ENCODE data around the gene PHF14. TPM values are rescaled to one million over a fixed set of nuclear protein-coding genes. Genes with fewer than 3 reads are reported as not detected.
A peak's percentile ranks its signal among the peaks of the same experiment; 100 is the strongest.

Gene PHF14
- total RNA-seq, 1 experiment from 2014 or later = 40.2 TPM

DNA sequence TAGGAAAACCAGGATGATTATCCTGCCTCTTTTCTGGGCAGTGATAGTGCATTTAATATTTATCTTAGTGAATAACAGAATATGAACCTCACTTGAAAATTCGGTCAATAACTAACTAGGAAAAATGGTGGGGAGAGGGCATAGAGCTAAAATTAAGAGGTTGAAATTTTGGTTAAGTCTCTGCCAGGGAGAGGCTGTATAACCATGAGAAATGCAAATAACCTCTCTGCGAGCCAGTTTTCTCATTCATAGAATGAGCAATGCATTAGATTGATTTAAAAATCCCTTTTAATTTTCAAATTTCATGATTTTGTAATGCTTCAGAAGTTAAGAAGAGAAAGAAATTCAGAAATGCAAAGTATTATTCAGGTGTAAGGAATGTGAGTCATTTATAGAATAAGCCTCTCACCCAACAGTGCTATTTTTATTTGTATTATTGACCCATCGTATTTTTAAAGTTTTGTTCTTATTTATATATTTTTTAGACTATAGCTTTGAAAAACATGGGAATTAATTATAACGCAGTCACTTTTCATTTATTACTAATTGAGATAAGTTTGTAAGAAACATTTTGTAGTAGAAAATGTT lies 104.7 kb downstream of the PHF14 start:
- intact Hi-C loops (cut with micrococcal nuclease; ENCODE audit: unreplicated experiment) = no loop called here
- Mint-ChIP-seq H3K36me3 (ENCODE audit: insufficient read depth, unreplicated experiment) (no peaks in the 10 kb centered on the region), H3K27me3 (ENCODE audit: unreplicated experiment) (no peaks in the 10 kb centered on the region), H3K4me1 (ENCODE audit: low read depth, unreplicated experiment) (peaks cover 8% of the 10 kb centered on the region), H3K9me3 (ENCODE audit: low read depth, unreplicated experiment) (peaks cover 5% of the 10 kb centered on the region), H3K27ac (ENCODE audit: unreplicated experiment) (no peak overlapping the region), H3K4me3 (ENCODE audit: low read depth, unreplicated experiment) (no peak overlapping the region)
- no peak for DNase-seq
- CTCF ChIA-PET = no interaction called here
- BruUV-seq (replicated peaks) = no TSS peak
- TF ChIP-seq, protein P1, sequence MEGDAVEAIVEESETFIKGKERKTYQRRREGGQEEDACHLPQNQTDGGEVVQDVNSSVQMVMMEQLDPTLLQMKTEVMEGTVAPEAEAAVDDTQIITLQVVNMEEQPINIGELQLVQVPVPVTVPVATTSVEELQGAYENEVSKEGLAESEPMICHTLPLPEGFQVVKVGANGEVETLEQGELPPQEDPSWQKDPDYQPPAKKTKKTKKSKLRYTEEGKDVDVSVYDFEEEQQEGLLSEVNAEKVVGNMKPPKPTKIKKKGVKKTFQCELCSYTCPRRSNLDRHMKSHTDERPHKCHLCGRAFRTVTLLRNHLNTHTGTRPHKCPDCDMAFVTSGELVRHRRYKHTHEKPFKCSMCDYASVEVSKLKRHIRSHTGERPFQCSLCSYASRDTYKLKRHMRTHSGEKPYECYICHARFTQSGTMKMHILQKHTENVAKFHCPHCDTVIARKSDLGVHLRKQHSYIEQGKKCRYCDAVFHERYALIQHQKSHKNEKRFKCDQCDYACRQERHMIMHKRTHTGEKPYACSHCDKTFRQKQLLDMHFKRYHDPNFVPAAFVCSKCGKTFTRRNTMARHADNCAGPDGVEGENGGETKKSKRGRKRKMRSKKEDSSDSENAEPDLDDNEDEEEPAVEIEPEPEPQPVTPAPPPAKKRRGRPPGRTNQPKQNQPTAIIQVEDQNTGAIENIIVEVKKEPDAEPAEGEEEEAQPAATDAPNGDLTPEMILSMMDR (IDR thresholded peaks at IDR 0.05; ENCODE audit: unreplicated experiment) = no peak

DNA sequence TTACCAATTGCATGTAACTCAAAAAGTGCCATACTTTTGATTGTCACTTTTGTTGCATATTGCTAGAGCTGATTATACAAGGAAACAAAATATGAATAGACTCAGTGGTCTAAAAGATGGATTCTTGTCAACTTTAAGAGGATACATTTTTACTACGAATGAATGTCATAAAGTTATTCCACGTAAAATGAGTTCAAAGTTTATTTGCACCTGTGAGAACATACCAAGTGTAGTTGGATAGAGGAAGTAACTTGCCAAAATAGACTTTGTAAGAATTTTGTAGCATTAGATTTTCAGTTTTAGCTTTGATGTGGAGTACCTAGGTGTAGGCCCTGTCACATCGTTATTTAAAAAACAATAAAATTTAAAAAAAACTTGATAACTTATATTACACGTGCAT lies 106.2 kb downstream of the PHF14 start:
- Mint-ChIP-seq H3K36me3 (ENCODE audit: insufficient read depth, unreplicated experiment) (no peaks in the 10 kb centered on the region), H3K9me3 (ENCODE audit: low read depth, unreplicated experiment) (peaks cover 5% of the 10 kb centered on the region), H3K27me3 (ENCODE audit: unreplicated experiment) (no peaks in the 10 kb centered on the region), H3K4me3 (ENCODE audit: low read depth, unreplicated experiment) (no peak overlapping the region), H3K27ac (ENCODE audit: unreplicated experiment) (no peak overlapping the region), H3K4me1 (ENCODE audit: low read depth, unreplicated experiment) (peaks cover 8% of the 10 kb centered on the region)
- BruUV-seq (replicated peaks) = no TSS peak
- intact Hi-C loops (cut with micrococcal nuclease; ENCODE audit: unreplicated experiment) = no loop called here
- TF ChIP-seq, protein P1 (IDR thresholded peaks at IDR 0.05; ENCODE audit: unreplicated experiment) = no peak
- CTCF ChIA-PET = interaction anchor here (0.5 kb wide), 1 partner anchor 169 kb away, joined by 4 read pairs; no protein-coding TSS in a partner anchor
- DNase-seq = no peak

DNA sequence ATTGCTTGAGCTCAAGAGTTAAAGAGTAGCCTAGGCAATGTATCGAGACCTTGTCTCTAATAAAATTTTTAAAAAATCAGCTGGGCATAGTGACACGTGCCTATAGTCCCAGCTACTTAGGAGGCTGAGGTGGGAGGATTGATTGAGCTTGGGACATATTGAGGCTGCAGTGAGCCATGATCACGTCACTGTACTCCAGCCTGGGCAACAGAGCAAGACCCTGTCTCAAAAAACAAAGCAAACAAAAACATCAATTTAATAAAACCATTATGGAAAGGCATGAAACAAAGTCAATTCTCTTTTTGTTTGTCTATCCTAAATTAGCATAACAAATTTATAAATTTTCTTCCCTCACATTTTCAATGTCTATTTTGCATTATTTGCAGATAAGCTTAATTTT lies 108.4 kb downstream of the PHF14 start:
- CTCF ChIA-PET = interaction anchor here (0.7 kb wide), 2 partner anchors 20 to 163 kb away, joined by 4 to 5 read pairs; no protein-coding TSS in a partner anchor
- peaks cover 5% of the 10 kb centered on the region for H3K9me3 Mint-ChIP-seq (ENCODE audit: low read depth, unreplicated experiment)
- DNase-seq = no peak
- H3K27me3 Mint-ChIP-seq (ENCODE audit: unreplicated experiment) = no peaks in the 10 kb centered on the region
- peaks cover 8% of the 10 kb centered on the region for H3K4me1 Mint-ChIP-seq (ENCODE audit: low read depth, unreplicated experiment)
- no peaks in the 10 kb centered on the region for H3K36me3 Mint-ChIP-seq (ENCODE audit: insufficient read depth, unreplicated experiment)
- H3K4me3 Mint-ChIP-seq (ENCODE audit: low read depth, unreplicated experiment) = no peak overlapping the region
- BruUV-seq (replicated peaks) = no TSS peak
- intact Hi-C loops (cut with micrococcal nuclease; ENCODE audit: unreplicated experiment) = no loop called here
- H3K27ac Mint-ChIP-seq (ENCODE audit: unreplicated experiment) = no peak overlapping the region
- TF ChIP-seq, protein P1 (IDR thresholded peaks at IDR 0.05; ENCODE audit: unreplicated experiment) = no peak

DNA sequence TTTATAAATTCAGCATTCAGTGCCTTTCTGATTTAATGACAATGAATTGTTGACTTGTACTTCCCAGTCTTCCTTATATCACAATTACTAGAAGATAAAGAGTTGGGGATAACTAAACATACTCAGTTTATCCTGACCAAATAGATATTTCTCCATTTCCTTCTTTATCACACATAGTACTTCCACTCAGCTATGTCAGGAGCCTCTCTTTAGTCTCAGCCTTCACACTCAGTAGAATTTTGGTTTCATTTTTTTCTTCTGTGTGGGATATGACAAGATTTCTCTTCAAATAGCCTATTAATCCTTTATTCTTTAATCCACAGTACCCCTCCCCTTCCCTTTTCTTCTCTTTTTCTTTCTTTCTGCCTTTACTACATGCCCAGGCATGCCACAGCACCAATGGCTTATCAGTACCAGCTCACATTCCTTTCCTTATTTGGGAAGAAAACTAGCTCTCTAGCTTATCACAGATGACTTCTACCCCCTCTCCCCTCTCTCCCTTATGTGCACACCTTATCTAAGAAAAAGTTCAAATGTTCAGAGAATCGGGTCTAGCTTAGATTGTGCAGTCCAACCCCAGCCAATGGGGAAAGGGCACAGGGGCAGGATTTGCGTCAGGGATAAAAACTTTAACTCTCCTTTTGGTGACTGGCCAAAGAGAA lies 109.0 kb downstream of the PHF14 start:
- Mint-ChIP-seq H3K4me1 (ENCODE audit: low read depth, unreplicated experiment) (peaks cover 8% of the 10 kb centered on the region), H3K27ac (ENCODE audit: unreplicated experiment) (peak overlapping the region; percentile 41), H3K27me3 (ENCODE audit: unreplicated experiment) (no peaks in the 10 kb centered on the region), H3K36me3 (ENCODE audit: insufficient read depth, unreplicated experiment) (no peaks in the 10 kb centered on the region), H3K9me3 (ENCODE audit: low read depth, unreplicated experiment) (peaks cover 5% of the 10 kb centered on the region), H3K4me3 (ENCODE audit: low read depth, unreplicated experiment) (no peak overlapping the region)
- DNase-seq = no peak
- TF ChIP-seq, protein P1 (IDR thresholded peaks at IDR 0.05; ENCODE audit: unreplicated experiment) = no peak
- intact Hi-C loops (cut with micrococcal nuclease; ENCODE audit: unreplicated experiment) = no loop called here
- CTCF ChIA-PET = interaction anchor here (0.6 to 0.7 kb wide), 2 partner anchors 12 to 1829 kb away, joined by 6 to 7 read pairs; no protein-coding TSS in a partner anchor
- no TSS peak for BruUV-seq (replicated peaks)

Measured in Calu3 (cell line).